ENCODE results near the gene CLEC18A. TPM values are rescaled to one million over a fixed set of nuclear protein-coding genes. Genes with fewer than 3 reads are reported as not detected.
A peak's percentile ranks its signal among the peaks of the same experiment; 100 is the strongest.

Gene CLEC18A
- total and polyA plus RNA-seq, 7 donors, result 0.60 to 2.2 (median 0.69) TPM; not detected in 2

DNA sequence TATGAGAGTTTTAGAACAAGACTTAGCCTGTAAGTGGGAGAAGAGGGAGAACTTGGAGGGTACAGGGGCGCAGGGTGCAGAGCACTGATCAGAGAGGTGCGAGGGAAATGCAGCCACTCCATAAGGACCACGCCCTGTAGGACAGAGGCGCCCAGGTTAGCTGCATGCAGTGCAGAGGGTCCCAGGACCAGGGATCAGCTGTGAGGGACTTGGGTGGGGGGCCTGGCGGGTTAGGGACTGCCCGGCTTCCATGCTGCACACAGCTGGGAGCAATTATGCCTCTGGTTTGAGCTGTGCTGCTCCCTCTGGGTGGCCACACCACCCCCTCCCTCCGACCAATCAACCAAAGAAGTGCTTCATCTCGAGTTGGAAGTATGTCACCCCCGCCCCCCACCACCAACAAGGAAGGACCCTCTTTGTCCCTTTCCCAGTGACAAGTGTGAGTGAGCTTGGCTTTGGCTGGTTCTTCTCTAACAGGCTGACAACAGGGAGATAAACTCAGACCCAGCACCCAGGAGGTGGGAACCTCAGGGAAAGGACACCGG lies 22.2 kb upstream of the CLEC18A start:
- TF ChIP-seq, protein P1, sequence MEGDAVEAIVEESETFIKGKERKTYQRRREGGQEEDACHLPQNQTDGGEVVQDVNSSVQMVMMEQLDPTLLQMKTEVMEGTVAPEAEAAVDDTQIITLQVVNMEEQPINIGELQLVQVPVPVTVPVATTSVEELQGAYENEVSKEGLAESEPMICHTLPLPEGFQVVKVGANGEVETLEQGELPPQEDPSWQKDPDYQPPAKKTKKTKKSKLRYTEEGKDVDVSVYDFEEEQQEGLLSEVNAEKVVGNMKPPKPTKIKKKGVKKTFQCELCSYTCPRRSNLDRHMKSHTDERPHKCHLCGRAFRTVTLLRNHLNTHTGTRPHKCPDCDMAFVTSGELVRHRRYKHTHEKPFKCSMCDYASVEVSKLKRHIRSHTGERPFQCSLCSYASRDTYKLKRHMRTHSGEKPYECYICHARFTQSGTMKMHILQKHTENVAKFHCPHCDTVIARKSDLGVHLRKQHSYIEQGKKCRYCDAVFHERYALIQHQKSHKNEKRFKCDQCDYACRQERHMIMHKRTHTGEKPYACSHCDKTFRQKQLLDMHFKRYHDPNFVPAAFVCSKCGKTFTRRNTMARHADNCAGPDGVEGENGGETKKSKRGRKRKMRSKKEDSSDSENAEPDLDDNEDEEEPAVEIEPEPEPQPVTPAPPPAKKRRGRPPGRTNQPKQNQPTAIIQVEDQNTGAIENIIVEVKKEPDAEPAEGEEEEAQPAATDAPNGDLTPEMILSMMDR (IDR thresholded peaks at IDR 0.05), result no peak
- TF ChIP-seq POLR2AphosphoS5 (IDR thresholded peaks at IDR 0.05) (no peak), EP300 (IDR thresholded peaks at IDR 0.05) (no peak), POLR2A (IDR thresholded peaks at IDR 0.05) (no peak)
- no peak overlapping the region for H3K27ac ChIP-seq
- no peak for DNase-seq
- no peak overlapping the region for H3K4me3 ChIP-seq
- intact Hi-C loops (cut with DNase I), result no loop called here
- H3K9me3 ChIP-seq, result no peaks in the 10 kb centered on the region
- 86 to 91% methylated on average over 10 of the region's 10 CpGs for WGBS, 2 donors
- H3K36me3 ChIP-seq, result peaks cover 0 to 42% (median 15%) of the 10 kb centered on the region in 4 donors
- peaks cover 0 to 28% (median 13%) of the 10 kb centered on the region in 4 donors for H3K4me1 ChIP-seq
- no peaks in the 10 kb centered on the region for H3K27me3 ChIP-seq

DNA sequence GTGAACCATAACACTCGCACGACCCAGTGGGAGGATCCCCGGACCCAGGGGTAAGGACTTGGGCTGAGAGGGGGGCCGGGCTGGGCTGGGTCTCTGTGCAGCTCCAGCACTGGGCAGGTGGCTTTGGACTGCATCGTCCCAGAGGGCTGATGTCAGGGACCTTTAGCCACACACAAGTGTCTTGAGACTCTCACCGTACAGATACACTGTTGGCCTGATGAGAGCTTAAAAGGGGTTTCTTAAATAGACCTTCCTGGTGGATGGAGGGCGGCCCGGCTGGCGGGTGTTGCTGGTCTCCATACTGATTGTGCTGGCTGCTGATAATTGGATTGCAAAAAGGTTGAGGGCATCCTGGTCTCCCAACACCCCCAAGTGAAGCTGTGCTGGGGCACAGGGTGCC lies 21.7 kb upstream of the CLEC18A start:
- WGBS, 2 donors, result 90 to 93% methylated on average over 9 of the region's 9 CpGs
- H3K27ac ChIP-seq, result no peak overlapping the region

DNA sequence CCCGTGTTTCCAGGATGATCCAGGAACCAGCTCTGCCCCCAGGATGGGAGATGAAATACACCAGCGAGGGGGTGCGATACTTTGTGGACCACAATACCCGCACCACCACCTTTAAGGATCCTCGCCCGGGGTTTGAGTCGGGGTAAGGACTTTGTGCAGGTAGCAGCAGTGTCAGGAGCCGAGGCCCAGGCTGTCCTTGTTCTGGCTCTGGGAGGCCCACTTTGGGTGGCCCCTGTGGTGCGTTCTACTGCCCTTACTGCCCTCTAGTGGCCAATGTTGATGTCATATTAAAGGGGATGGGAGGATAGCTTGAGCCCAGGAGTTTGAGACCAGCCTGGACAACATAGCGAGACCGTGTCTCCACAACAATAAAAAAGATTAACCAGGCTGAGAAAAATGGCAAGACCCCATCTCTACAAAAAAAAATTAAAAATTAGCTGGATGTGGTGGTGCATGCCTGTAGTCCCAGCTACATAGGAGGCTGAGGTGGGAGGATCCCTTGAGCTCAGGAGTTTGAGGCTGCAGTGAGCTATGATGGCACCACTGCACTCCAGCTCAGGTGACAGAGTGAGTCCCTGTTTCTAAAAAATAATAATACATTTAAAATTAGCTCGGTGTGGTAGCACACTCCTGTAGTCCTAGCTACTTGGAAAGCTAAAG lies 20.9 kb upstream of the CLEC18A start:
- Histone ChIP-seq H3K4me1 (peaks cover 0 to 21% (median 10%) of the 10 kb centered on the region in 4 donors), H3K27ac (no peak overlapping the region), H3K27me3 (no peaks in the 10 kb centered on the region), H3K9me3 (no peaks in the 10 kb centered on the region), H3K36me3 (peaks cover 0 to 55% (median 23%) of the 10 kb centered on the region in 4 donors), H3K4me3 (no peak overlapping the region)
- intact Hi-C loops (cut with DNase I), result loop anchor here (1.0 kb wide), 1 partner anchor 134 kb away; no protein-coding TSS in a partner anchor
- no peak for DNase-seq
- WGBS, 2 donors, result 64 to 76% methylated on average over 12 of the region's 12 CpGs
- TF ChIP-seq, protein P1 (IDR thresholded peaks at IDR 0.05), result peak; percentile 43 to 79 (median 69)
- TF ChIP-seq EP300 (IDR thresholded peaks at IDR 0.05) (no peak), POLR2AphosphoS5 (IDR thresholded peaks at IDR 0.05) (no peak), POLR2A (IDR thresholded peaks at IDR 0.05) (no peak)

More for the DNA sequence above, 21.7 kb upstream of the CLEC18A start:
- intact Hi-C loops (cut with DNase I), result no loop called here
- TF ChIP-seq, protein P1 (IDR thresholded peaks at IDR 0.05), result no peak
- no peak for TF ChIP-seq EP300 (IDR thresholded peaks at IDR 0.05)
- TF ChIP-seq POLR2A (IDR thresholded peaks at IDR 0.05), result no peak
- TF ChIP-seq POLR2AphosphoS5 (IDR thresholded peaks at IDR 0.05), result no peak
- no peak for DNase-seq
- Histone ChIP-seq H3K36me3 (peaks cover 0 to 48% (median 18%) of the 10 kb centered on the region in 4 donors), H3K27me3 (no peaks in the 10 kb centered on the region), H3K9me3 (no peaks in the 10 kb centered on the region), H3K4me1 (peaks cover 0 to 28% (median 13%) of the 10 kb centered on the region in 4 donors), H3K4me3 (no peak overlapping the region)

DNA sequence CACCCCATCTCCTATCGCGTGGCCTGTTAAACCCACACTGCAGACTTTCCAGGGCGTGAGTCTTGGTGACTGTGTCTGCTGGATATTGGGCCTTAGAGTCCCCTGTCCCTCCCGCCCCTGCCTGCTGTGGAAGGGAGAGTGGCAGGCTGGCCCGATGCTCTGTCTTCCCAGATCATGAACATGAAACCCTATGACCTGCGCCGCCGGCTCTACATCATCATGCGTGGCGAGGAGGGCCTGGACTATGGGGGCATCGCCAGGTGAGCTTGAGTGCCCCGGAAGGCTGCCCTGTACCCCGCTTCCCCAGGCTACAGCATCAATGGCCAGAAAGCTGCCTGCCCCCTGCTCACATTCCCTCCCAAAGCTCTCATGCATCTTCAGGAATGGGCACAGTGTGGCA lies 19.5 kb upstream of the CLEC18A start:
- no peak for DNase-seq

More for the DNA sequence above, 19.5 kb upstream of the CLEC18A start:
- H3K4me3 ChIP-seq, result no peak overlapping the region
- peaks cover 11 to 69% (median 35%) of the 10 kb centered on the region in 4 donors for H3K36me3 ChIP-seq
- peaks cover 0 to 14% (median 4%) of the 10 kb centered on the region in 4 donors for H3K4me1 ChIP-seq
- no peak overlapping the region for H3K27ac ChIP-seq
- intact Hi-C loops (cut with DNase I), result no loop called here
- WGBS, 2 donors, result 97% methylated on average over 13 of the region's 13 CpGs
- H3K27me3 ChIP-seq, result no peaks in the 10 kb centered on the region
- TF ChIP-seq POLR2AphosphoS5 (IDR thresholded peaks at IDR 0.05) (no peak), POLR2A (IDR thresholded peaks at IDR 0.05) (no peak)
- TF ChIP-seq, protein P1 (IDR thresholded peaks at IDR 0.05), result no peak
- H3K9me3 ChIP-seq, result no peaks in the 10 kb centered on the region

Measured in sigmoid colon (tissue), 7 donors.